Measurements from ENCODE around the gene SLC6A11. TPM values are rescaled to one million over a fixed set of nuclear protein-coding genes. Genes with fewer than 3 reads are reported as not detected.

Gene SLC6A11
- polyA plus RNA-seq (2013, experiment 1 of 2) = 0.56 TPM
- 0.55 TPM for polyA plus RNA-seq (2013, experiment 2 of 2)

DNA sequence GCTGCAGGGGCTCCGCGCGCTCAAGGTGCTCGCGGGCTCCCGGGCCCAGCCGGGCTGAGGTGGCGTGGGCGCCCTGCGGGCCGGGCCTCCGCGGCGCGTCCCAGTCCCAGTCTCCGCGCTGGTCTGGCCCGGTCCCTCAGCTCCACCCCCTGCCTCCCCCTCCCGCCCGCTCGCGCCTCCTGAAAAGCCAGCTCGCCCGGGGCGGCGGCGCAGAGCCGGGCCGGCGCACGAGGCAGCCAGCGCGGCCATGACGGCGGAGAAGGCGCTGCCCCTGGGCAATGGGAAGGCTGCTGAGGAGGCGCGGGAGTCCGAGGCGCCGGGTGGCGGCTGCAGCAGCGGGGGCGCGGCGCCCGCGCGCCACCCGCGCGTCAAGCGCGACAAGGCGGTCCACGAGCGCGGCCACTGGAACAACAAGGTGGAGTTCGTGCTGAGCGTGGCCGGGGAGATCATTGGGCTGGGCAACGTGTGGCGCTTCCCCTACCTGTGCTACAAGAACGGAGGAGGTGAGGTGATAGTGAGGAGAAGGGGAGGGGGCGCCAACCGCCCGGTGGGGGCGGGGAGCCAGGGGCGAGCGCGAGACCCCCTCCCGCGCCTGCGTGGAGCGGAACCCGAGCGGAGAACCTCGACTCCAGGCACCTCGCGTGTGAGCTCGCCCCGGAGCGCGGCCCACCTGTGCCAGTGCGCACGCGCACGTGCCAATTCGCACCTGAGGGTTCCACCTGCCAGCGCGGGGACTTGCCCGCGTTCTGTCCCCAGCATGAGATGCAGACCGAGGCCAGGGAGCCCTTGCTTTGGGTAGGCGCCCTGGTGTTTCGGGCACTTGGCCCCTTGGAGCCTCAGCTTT lies at the start of gene SLC6A11:
TSS of gene SLC6A11 (plus strand) at position 210 of the 844 bp plus-strand sequence. CDS start at position 248, 38 bp downstream.
- Histone ChIP-seq H4K8ac (ENCODE audit: low read depth, low read length) (no peak within 1 kb of the TSS), H2AK5ac (ENCODE audit: low read length) (no peak within 1 kb of the TSS), H3K4ac (ENCODE audit: low read depth, low read length) (no peak within 1 kb of the TSS), H2BK15ac (replicated peaks; ENCODE audit: low read depth) (no peak within 1 kb of the TSS), H2BK5ac (ENCODE audit: low read length) (no peak within 1 kb of the TSS), H3K4me2 (ENCODE audit: low read length) (peak within 1 kb of the TSS; percentile 0), H3K4me3 (ENCODE audit: low read length) (no peak within 1 kb of the TSS), H3K36me3 (ENCODE audit: control insufficient read depth, insufficient read depth, low read length) (no peaks in the 10 kb centered on the region), H3K27me3 (ENCODE audit: insufficient read depth, low read length, poor library complexity) (peaks cover 12% of the 10 kb centered on the region), H3K9ac (ENCODE audit: low read length) (peak within 1 kb of the TSS; percentile 12), H4K5ac (ENCODE audit: low read length) (no peak within 1 kb of the TSS), H3K23ac (ENCODE audit: low read length) (no peak within 1 kb of the TSS), H3K27ac (ENCODE audit: low read depth, low read length) (no peak within 1 kb of the TSS), H3K79me1 (ENCODE audit: low read length) (no peaks in the 10 kb centered on the region), H2BK120ac (ENCODE audit: low read depth, low read length) (no peak within 1 kb of the TSS), H3K56ac (ENCODE audit: low read length) (peak within 1 kb of the TSS; percentile 58), H3K18ac (ENCODE audit: low read length) (no peak within 1 kb of the TSS), H3K4me1 (ENCODE audit: control insufficient read depth, low read depth, low read length) (no peaks in the 10 kb centered on the region), H3K79me2 (ENCODE audit: control insufficient read depth, insufficient read depth, low read length) (no peaks in the 10 kb centered on the region)
- DNase-seq = peak; percentile 56
- WGBS (ENCODE audit: extremely low coverage, insufficient coverage, low lambda C conversion rate) = no CpG with 5 or more reads among the region's 96 CpGs

GRCh38 chr3:10768708-10769394 lies 47.2 kb upstream of the SLC6A11 start:
- no peak overlapping the region for H3K4me2 ChIP-seq (ENCODE audit: low read length)
- no peaks in the 10 kb centered on the region for H3K36me3 ChIP-seq (ENCODE audit: control insufficient read depth, insufficient read depth, low read length)
- H2BK5ac ChIP-seq (ENCODE audit: low read length) = no peak overlapping the region
- H3K18ac ChIP-seq (ENCODE audit: low read length) = no peak overlapping the region
- H3K4me3 ChIP-seq (ENCODE audit: low read length) = no peak overlapping the region
- DNase-seq = no peak
- no peak overlapping the region for H3K9ac ChIP-seq (ENCODE audit: low read length)
- no peaks in the 10 kb centered on the region for H3K27me3 ChIP-seq (ENCODE audit: insufficient read depth, low read length, poor library complexity)
- H3K27ac ChIP-seq (ENCODE audit: low read depth, low read length) = no peak overlapping the region
- no peak overlapping the region for H2AK5ac ChIP-seq (ENCODE audit: low read length)
- no peak overlapping the region for H2BK120ac ChIP-seq (ENCODE audit: low read depth, low read length)
- H4K8ac ChIP-seq (ENCODE audit: low read depth, low read length) = no peak overlapping the region
- H3K79me1 ChIP-seq (ENCODE audit: low read length) = no peaks in the 10 kb centered on the region
- H3K4me1 ChIP-seq (ENCODE audit: control insufficient read depth, low read depth, low read length) = no peaks in the 10 kb centered on the region
- H4K5ac ChIP-seq (ENCODE audit: low read length) = no peak overlapping the region
- no peak overlapping the region for H2BK15ac ChIP-seq (replicated peaks; ENCODE audit: low read depth)
- H3K23ac ChIP-seq (ENCODE audit: low read length) = no peak overlapping the region
- H3K79me2 ChIP-seq (ENCODE audit: control insufficient read depth, insufficient read depth, low read length) = no peaks in the 10 kb centered on the region
- H3K4ac ChIP-seq (ENCODE audit: low read depth, low read length) = no peak overlapping the region
- H3K56ac ChIP-seq (ENCODE audit: low read length) = no peak overlapping the region
- no CpG with 5 or more reads among the region's 10 CpGs for WGBS (ENCODE audit: extremely low coverage, insufficient coverage, low lambda C conversion rate)

DNA sequence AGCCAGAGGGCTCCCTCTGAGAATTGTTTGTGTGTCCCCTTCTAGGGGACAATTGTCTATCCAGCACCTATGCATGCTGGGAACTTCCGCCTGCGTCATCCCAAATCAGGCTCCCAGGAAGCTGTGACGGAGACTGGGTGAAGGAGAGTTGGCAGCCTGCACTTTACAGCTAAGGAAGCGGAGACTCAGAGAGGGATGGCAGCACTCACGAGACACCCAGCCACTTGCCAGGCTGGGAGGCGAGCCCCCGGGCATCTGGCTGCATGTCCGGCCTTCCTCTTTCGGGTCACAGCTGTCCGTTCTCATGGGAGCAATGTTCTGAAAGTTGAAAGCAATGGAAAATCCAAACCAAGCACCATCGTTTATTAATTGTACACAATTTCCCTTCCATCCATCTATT lies 45.5 kb upstream of the SLC6A11 start:
- no CpG with 5 or more reads among the region's 11 CpGs for WGBS (ENCODE audit: extremely low coverage, insufficient coverage, low lambda C conversion rate)
- no peak overlapping the region for H3K56ac ChIP-seq (ENCODE audit: low read length)

GRCh38 chr3:10770981-10771380 lies 45.0 kb upstream of the SLC6A11 start:
- no peaks in the 10 kb centered on the region for H3K27me3 ChIP-seq (ENCODE audit: insufficient read depth, low read length, poor library complexity)
- no peaks in the 10 kb centered on the region for H3K79me2 ChIP-seq (ENCODE audit: control insufficient read depth, insufficient read depth, low read length)
- no peak overlapping the region for H3K23ac ChIP-seq (ENCODE audit: low read length)
- no peak overlapping the region for H4K8ac ChIP-seq (ENCODE audit: low read depth, low read length)
- WGBS (ENCODE audit: extremely low coverage, insufficient coverage, low lambda C conversion rate) = no CpG with 5 or more reads among the region's 3 CpGs
- no peak for DNase-seq
- H3K4me2 ChIP-seq (ENCODE audit: low read length) = no peak overlapping the region
- H3K4me1 ChIP-seq (ENCODE audit: control insufficient read depth, low read depth, low read length) = no peaks in the 10 kb centered on the region
- H2BK120ac ChIP-seq (ENCODE audit: low read depth, low read length) = no peak overlapping the region
- no peak overlapping the region for H2BK15ac ChIP-seq (replicated peaks; ENCODE audit: low read depth)
- H3K18ac ChIP-seq (ENCODE audit: low read length) = no peak overlapping the region
- no peak overlapping the region for H2BK5ac ChIP-seq (ENCODE audit: low read length)
- H4K5ac ChIP-seq (ENCODE audit: low read length) = no peak overlapping the region
- no peak overlapping the region for H3K4ac ChIP-seq (ENCODE audit: low read depth, low read length)
- no peak overlapping the region for H2AK5ac ChIP-seq (ENCODE audit: low read length)
- no peaks in the 10 kb centered on the region for H3K36me3 ChIP-seq (ENCODE audit: control insufficient read depth, insufficient read depth, low read length)
- H3K56ac ChIP-seq (ENCODE audit: low read length) = no peak overlapping the region
- H3K79me1 ChIP-seq (ENCODE audit: low read length) = no peaks in the 10 kb centered on the region
- no peak overlapping the region for H3K9ac ChIP-seq (ENCODE audit: low read length)
- H3K27ac ChIP-seq (ENCODE audit: low read depth, low read length) = no peak overlapping the region
- H3K4me3 ChIP-seq (ENCODE audit: low read length) = no peak overlapping the region

More for the DNA sequence above, 45.5 kb upstream of the SLC6A11 start:
- Histone ChIP-seq H3K4me2 (ENCODE audit: low read length) (no peak overlapping the region), H3K36me3 (ENCODE audit: control insufficient read depth, insufficient read depth, low read length) (no peaks in the 10 kb centered on the region), H2BK120ac (ENCODE audit: low read depth, low read length) (no peak overlapping the region), H3K9ac (ENCODE audit: low read length) (no peak overlapping the region), H3K4me1 (ENCODE audit: control insufficient read depth, low read depth, low read length) (no peaks in the 10 kb centered on the region), H3K4me3 (ENCODE audit: low read length) (no peak overlapping the region), H3K79me2 (ENCODE audit: control insufficient read depth, insufficient read depth, low read length) (no peaks in the 10 kb centered on the region), H3K27ac (ENCODE audit: low read depth, low read length) (no peak overlapping the region), H2BK15ac (replicated peaks; ENCODE audit: low read depth) (no peak overlapping the region), H3K23ac (ENCODE audit: low read length) (no peak overlapping the region), H3K79me1 (ENCODE audit: low read length) (no peaks in the 10 kb centered on the region), H3K18ac (ENCODE audit: low read length) (no peak overlapping the region), H4K8ac (ENCODE audit: low read depth, low read length) (no peak overlapping the region), H2BK5ac (ENCODE audit: low read length) (no peak overlapping the region), H2AK5ac (ENCODE audit: low read length) (no peak overlapping the region), H3K4ac (ENCODE audit: low read depth, low read length) (no peak overlapping the region), H4K5ac (ENCODE audit: low read length) (no peak overlapping the region), H3K27me3 (ENCODE audit: insufficient read depth, low read length, poor library complexity) (no peaks in the 10 kb centered on the region)
- DNase-seq = no peak

GRCh38 chr3:10771486-10772270 lies 44.4 kb upstream of the SLC6A11 start:
- Histone ChIP-seq H3K23ac (ENCODE audit: low read length) (no peak overlapping the region), H3K27me3 (ENCODE audit: insufficient read depth, low read length, poor library complexity) (no peaks in the 10 kb centered on the region), H3K79me2 (ENCODE audit: control insufficient read depth, insufficient read depth, low read length) (no peaks in the 10 kb centered on the region), H3K27ac (ENCODE audit: low read depth, low read length) (no peak overlapping the region), H3K4me1 (ENCODE audit: control insufficient read depth, low read depth, low read length) (no peaks in the 10 kb centered on the region), H3K36me3 (ENCODE audit: control insufficient read depth, insufficient read depth, low read length) (no peaks in the 10 kb centered on the region), H3K56ac (ENCODE audit: low read length) (no peak overlapping the region), H2BK120ac (ENCODE audit: low read depth, low read length) (no peak overlapping the region), H3K4ac (ENCODE audit: low read depth, low read length) (no peak overlapping the region), H2BK5ac (ENCODE audit: low read length) (no peak overlapping the region), H2AK5ac (ENCODE audit: low read length) (no peak overlapping the region), H3K4me3 (ENCODE audit: low read length) (no peak overlapping the region), H3K79me1 (ENCODE audit: low read length) (no peaks in the 10 kb centered on the region), H4K5ac (ENCODE audit: low read length) (no peak overlapping the region), H3K18ac (ENCODE audit: low read length) (no peak overlapping the region), H2BK15ac (replicated peaks; ENCODE audit: low read depth) (no peak overlapping the region), H4K8ac (ENCODE audit: low read depth, low read length) (no peak overlapping the region), H3K9ac (ENCODE audit: low read length) (no peak overlapping the region), H3K4me2 (ENCODE audit: low read length) (no peak overlapping the region)
- WGBS (ENCODE audit: extremely low coverage, insufficient coverage, low lambda C conversion rate) = no CpG with 5 or more reads among the region's 10 CpGs
- DNase-seq = no peak
